Immature natural killer cell (primary cell): ENCODE measurements around the gene ERF. TPM values are rescaled to one million over a fixed set of nuclear protein-coding genes. Genes with fewer than 3 reads are reported as not detected.
A peak's percentile ranks its signal among the peaks of the same experiment; 100 is the strongest.

Experiments
- DNase-seq, 3 donors: peaks; one replicate each; pipeline ENCODE4 v3.0.0; 2022; ENCODE audit warnings: mixed read lengths in 1 of 3
- H3K27ac Mint-ChIP-seq, 6 donors: one replicate each; pipeline ENCODE4 v1.8.0; 2020; ENCODE audit warnings: mixed read lengths in 6 of 6, mild to moderate bottlenecking in 5 of 6, inconsistent platforms in 4 of 6, moderate library complexity in 3 of 6
- H3K27me3 Mint-ChIP-seq, 3 donors: one replicate each; pipeline ENCODE4 v1.8.0; 2020 to 2021; ENCODE audit warnings: low read depth in 3 of 3, mild to moderate bottlenecking in 3 of 3, mixed read lengths in 3 of 3, moderate library complexity in 3 of 3, inconsistent platforms in 1 of 3
- H3K36me3 Mint-ChIP-seq, 3 donors: one replicate each; pipeline ENCODE4 v1.8.0; 2020; ENCODE audit warnings: mixed read lengths in 3 of 3, inconsistent platforms in 2 of 3, mild to moderate bottlenecking in 2 of 3
- H3K4me1 Mint-ChIP-seq, 2 donors: one replicate each; pipeline ENCODE4 v1.8.0; 2020; ENCODE audit warnings: inconsistent platforms in 2 of 2, mild to moderate bottlenecking in 2 of 2, mixed read lengths in 2 of 2, moderate library complexity in 1 of 2
- H3K4me3 Mint-ChIP-seq, 5 donors: one replicate each; pipeline ENCODE4 v1.8.0; 2020; ENCODE audit warnings: mild to moderate bottlenecking in 5 of 5, mixed read lengths in 5 of 5, inconsistent platforms in 3 of 5, moderate library complexity in 3 of 5
- H3K9me3 Mint-ChIP-seq, 6 donors: one replicate each; pipeline ENCODE4 v1.8.0; 2020; ENCODE audit warnings: mild to moderate bottlenecking in 6 of 6, mixed read lengths in 6 of 6, inconsistent platforms in 4 of 6, moderate library complexity in 3 of 6
- polyA plus RNA-seq, 3 donors: library from polyadenylated mRNA; unstranded; fragments of 300-500 nt; fragmentation: Illumina TruSeq; gene quantifications; one replicate each; pipeline ENCODE4 v1.2.3, GENCODE V29; 2021

Gene ERF
- polyA plus RNA-seq, 3 donors from 2014 or later, result 0.24 to 3.4 (median 2.3) TPM

DNA sequence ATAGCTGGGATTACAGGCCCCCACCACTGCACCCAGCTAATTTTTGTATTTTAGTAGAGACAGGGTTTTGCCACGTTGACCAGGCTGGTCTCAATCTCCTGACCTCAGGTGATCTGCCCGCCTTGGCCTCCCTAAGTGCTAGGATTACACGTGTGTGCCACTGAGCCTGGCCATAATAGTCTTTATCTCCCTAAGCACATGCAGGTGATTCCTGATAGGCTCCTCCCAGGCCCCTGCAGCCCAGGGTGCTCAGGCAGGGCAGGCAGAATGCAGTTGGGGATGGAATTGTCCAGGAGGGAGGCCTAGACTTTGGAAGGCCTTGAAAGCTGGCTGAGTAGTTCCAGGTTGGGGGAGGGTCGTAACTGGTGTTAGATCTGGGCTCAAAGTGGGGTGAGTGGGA lies 26.3 kb downstream of the ERF start:
- peaks cover 0 to 2% (median 2%) of the 10 kb centered on the region in 3 donors for H3K27me3 Mint-ChIP-seq
- H3K36me3 Mint-ChIP-seq, result peaks cover 7 to 27% (median 11%) of the 10 kb centered on the region in 3 donors
- H3K4me1 Mint-ChIP-seq, result peaks cover 13 to 20% of the 10 kb centered on the region in 2 donors
- H3K27ac Mint-ChIP-seq, result peak overlapping the region in 3 of 6 donors; percentile 45 to 50 (median 45)
- H3K9me3 Mint-ChIP-seq, result no peaks in the 10 kb centered on the region
- no peak overlapping the region for H3K4me3 Mint-ChIP-seq
- DNase-seq, result no peak

GRCh38 chr19:42226886-42227285 lies 28.0 kb downstream of the ERF start:
- Mint-ChIP-seq H3K4me1 (peaks cover 21 to 29% of the 10 kb centered on the region in 2 donors), H3K36me3 (peaks cover 7 to 27% (median 8%) of the 10 kb centered on the region in 3 donors)
- no peak for DNase-seq

DNA sequence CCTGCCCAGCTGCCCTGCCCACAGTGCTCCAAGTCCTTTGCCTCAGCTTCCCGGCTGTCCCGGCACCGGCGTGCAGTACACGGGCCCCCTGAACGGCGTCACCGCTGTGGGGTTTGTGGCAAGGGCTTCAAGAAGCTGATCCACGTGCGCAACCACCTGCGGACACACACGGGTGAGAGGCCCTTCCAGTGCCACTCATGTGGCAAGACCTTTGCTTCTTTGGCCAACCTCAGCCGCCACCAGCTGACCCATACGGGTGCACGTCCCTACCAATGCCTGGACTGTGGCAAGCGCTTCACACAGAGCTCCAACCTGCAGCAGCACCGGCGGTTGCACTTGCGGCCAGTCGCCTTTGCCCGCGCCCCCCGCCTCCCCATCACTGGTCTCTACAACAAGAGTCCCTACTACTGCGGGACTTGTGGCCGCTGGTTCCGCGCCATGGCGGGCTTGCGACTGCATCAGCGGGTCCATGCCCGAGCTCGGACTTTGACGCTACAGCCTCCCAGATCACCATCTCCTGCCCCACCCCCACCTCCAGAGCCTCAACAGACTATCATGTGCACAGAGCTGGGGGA lies 29.1 kb downstream of the ERF start:
- H3K4me3 Mint-ChIP-seq, result no peak overlapping the region
- H3K27ac Mint-ChIP-seq, result no peak overlapping the region
- peaks cover 7 to 27% (median 8%) of the 10 kb centered on the region in 3 donors for H3K36me3 Mint-ChIP-seq
- DNase-seq, result no peak
- H3K27me3 Mint-ChIP-seq, result peaks cover 0 to 2% (median 2%) of the 10 kb centered on the region in 3 donors
- no peaks in the 10 kb centered on the region for H3K9me3 Mint-ChIP-seq
- H3K4me1 Mint-ChIP-seq, result peaks cover 24 to 32% of the 10 kb centered on the region in 2 donors

More at GRCh38 chr19:42226886-42227285, 28.0 kb downstream of the ERF start:
- no peak overlapping the region for H3K4me3 Mint-ChIP-seq
- peak overlapping the region in 5 of 6 donors; percentile 3 to 64 (median 30) for H3K27ac Mint-ChIP-seq
- H3K9me3 Mint-ChIP-seq, result no peaks in the 10 kb centered on the region
- peaks cover 0 to 2% (median 2%) of the 10 kb centered on the region in 3 donors for H3K27me3 Mint-ChIP-seq

GRCh38 chr19:42224940-42225717 lies 29.8 kb downstream of the ERF start:
- Mint-ChIP-seq H3K9me3 (no peaks in the 10 kb centered on the region), H3K27me3 (peaks cover 0 to 3% (median 2%) of the 10 kb centered on the region in 3 donors), H3K36me3 (peaks cover 7 to 27% (median 8%) of the 10 kb centered on the region in 3 donors), H3K27ac (peak overlapping the region in 1 of 6 donors; percentile 68), H3K4me3 (no peak overlapping the region), H3K4me1 (peaks cover 31 to 39% of the 10 kb centered on the region in 2 donors)
- DNase-seq, result no peak

- peak overlapping the region; percentile 93 to 99 (median 96) for H3K27ac Mint-ChIP-seq
- no peak for DNase-seq
- no peaks in the 10 kb centered on the region for H3K9me3 Mint-ChIP-seq
- H3K4me3 Mint-ChIP-seq, result peak overlapping the region; percentile 94 to 99 (median 97)
- H3K4me1 Mint-ChIP-seq, result peaks cover 50% of the 10 kb centered on the region in 2 donors
- peaks cover 13 to 19% (median 19%) of the 10 kb centered on the region in 3 donors for H3K27me3 Mint-ChIP-seq
- H3K36me3 Mint-ChIP-seq, result peaks cover 4 to 8% (median 4%) of the 10 kb centered on the region in 3 donors
Measured at GRCh38 chr19:42220751-42221097, 34.2 kb downstream of the ERF start.

DNA sequence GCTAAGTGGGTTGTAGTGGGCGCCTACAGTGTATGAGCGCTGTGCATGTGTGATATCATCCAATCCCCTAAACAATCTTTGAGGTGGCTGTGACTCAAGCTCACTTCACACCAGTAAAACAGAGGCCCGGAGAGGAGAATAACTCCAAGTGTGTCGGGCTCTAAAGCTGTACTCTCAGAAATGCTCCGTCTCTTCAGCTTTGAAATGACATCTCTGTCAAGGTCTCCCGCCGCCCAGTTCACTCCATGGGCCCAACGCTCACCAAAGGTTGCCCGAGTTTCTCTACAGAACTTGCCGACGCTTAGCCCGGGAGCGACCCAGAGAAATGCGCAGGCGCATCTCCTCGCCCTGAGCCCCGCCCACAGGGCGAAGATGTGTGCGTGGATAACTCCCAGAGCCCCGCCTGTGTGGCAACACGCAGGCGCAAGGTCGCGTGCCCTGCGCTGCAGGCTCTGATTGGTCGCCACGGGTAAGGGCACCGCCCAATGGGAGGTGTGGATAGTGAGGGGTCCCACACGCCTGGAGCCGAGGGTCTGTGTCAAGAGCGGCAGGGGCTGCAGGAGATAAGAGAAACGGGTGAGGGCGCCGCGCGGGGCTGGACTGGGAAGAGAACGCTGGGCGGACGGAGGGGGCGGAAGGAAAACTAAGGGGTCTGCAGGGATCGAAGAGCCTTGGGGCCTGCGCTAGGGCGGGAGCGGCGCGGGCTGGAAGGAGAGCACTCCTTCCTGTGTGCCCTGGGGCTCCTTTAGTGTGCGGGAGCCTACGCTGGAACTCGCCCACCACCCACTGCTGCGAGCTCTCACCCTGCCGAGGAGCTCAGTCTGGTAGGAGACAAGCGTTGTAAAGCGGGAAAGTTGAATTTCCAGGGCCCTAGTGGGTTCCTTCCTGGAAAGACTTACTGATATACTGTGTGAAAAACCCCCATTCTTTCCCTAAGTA lies 34.8 kb downstream of the ERF start, which contains the start of gene ZNF526:
TSS of gene ZNF526 (plus strand) at position 501 of the 939 bp plus-strand sequence. CDS start 4,092 bp downstream, outside the sequence.
- Mint-ChIP-seq H3K9me3 (no peaks in the 10 kb centered on the region), H3K4me1 (peaks cover 56% of the 10 kb centered on the region in 2 donors), H3K4me3 (peak within 1 kb of the TSS; percentile 94 to 99 (median 97)), H3K27ac (peak within 1 kb of the TSS; percentile 93 to 99 (median 96)), H3K27me3 (peaks cover 13 to 19% (median 19%) of the 10 kb centered on the region in 3 donors), H3K36me3 (peaks cover 4 to 9% (median 7%) of the 10 kb centered on the region in 3 donors)
- peak; percentile 94 to 97 (median 96) for DNase-seq

- Mint-ChIP-seq H3K4me3 (peak within 1 kb of the TSS; percentile 87 to 96 (median 95)), H3K9me3 (no peaks in the 10 kb centered on the region), H3K4me1 (peaks cover 76 to 77% of the 10 kb centered on the region in 2 donors), H3K27me3 (peaks cover 13 to 19% (median 19%) of the 10 kb centered on the region in 3 donors), H3K36me3 (peaks cover 9 to 18% (median 15%) of the 10 kb centered on the region in 3 donors), H3K27ac (peak within 1 kb of the TSS; percentile 93 to 100 (median 98))
- peak; percentile 100 for DNase-seq
Measured at GRCh38 chr19:42217520-42218437, 37.1 kb downstream of the ERF start, which contains the start of gene DEDD2. Gene DEDD2 (minus strand): TSS chr19:42217677. CDS start chr19:42217007, 670 bp downstream.

DNA sequence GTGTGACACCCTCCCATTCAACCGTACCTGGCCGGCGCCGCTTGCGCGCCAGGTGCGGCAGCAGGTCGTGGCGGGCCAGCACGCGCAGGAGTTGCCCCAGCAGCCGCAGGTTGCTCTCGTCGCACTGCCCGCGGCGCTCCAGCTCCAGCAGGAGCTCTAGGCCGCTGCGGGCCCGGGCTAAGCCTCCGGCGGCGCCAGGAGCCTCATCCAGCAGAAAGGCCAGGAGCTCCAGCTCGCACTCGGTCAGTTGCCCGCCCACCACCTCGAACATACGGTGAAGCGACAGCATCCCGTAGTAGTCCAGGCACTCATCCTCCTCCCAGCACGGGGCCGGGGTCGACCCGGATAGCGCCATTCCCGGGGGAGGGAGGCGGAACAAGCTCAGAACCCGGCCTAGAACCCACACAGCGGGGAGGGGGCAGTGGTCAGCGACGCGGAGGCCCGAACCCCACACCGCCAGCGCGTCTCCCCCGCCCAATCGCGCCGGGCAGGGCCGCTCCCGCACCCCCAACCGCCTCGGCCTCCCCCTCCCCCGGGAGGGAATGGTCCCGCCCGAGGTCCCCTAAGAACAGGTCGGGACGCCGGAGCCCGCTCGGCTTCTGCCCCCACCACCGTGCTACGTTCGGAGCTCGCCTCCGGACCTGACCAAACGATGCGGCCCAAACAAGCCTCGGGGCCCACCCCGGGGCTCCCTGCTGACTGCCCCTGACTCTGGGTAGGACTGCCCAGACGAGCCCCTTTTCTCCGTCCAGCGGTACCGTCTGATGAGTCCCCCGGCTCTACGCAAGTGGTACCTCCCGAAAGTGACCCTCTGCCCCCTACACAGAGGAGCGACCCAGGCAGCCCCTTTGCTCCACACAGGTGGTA lies 38.0 kb downstream of the ERF start:
- peak in 2 of 3 donors; percentile 20 to 34 for DNase-seq
- Mint-ChIP-seq H3K27me3 (peaks cover 13 to 19% (median 19%) of the 10 kb centered on the region in 3 donors), H3K9me3 (no peaks in the 10 kb centered on the region), H3K4me1 (peaks cover 74 to 77% of the 10 kb centered on the region in 2 donors), H3K27ac (peak overlapping the region; percentile 93 to 100 (median 98)), H3K36me3 (peaks cover 9 to 17% (median 15%) of the 10 kb centered on the region in 3 donors), H3K4me3 (peak overlapping the region; percentile 87 to 96 (median 95))

DNA sequence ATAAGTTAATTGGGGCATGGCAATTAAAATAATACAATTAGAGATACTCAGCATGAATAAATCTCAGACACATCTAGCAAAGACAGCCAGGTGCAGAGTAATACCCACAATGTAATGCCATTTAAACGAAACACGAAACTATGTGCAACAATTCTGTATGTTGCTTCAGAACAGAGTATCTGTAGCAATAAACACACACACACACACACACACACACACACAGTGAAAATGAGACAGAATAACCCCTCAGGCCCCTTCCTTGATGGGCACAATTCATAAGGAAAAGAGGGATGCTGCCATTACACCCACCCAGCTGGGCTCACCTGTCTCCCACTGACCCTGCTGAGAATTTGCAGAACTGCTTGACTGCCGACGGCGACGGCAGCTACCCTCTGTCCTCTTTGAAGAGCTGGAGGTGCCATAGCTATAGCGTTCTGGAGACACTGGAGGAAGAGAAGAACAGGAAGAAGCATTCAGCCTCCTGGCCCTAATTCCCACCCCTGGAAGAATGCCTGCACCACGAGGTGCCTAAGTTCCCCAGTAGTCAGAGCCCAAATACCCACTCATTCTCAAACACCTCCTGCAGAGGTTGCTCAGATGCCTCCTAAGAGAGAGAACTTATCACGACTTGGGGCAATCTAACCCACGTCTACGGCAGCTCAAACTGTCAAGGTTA lies 40.0 kb downstream of the ERF start:
- H3K36me3 Mint-ChIP-seq, result peaks cover 12 to 19% (median 17%) of the 10 kb centered on the region in 3 donors
- peak overlapping the region; percentile 87 to 96 (median 95) for H3K4me3 Mint-ChIP-seq
- H3K27me3 Mint-ChIP-seq, result peaks cover 12 to 19% (median 17%) of the 10 kb centered on the region in 3 donors
- no peaks in the 10 kb centered on the region for H3K9me3 Mint-ChIP-seq
- H3K4me1 Mint-ChIP-seq, result peaks cover 66 to 70% of the 10 kb centered on the region in 2 donors
- peak overlapping the region; percentile 38 to 99 (median 89) for H3K27ac Mint-ChIP-seq
- DNase-seq, result no peak

DNA sequence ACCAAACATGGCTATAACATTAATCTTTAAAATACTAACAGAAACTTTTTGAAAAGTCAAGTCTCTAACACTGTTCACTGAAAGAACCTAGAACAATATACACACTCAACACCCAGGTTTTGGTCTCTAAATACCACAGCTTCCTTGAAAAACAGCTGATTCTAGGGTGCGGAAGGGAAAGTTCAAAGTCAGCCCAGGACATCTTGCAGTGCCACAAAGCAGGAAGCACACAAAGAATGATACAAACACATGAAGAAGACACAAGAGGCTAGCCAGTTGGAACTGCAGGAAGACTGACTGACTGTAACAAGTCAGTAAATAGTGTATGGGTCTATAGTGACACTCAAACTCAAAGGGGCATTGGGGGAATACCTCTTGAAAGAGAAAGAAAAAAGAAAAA lies 42.0 kb downstream of the ERF start:
- peaks cover 21 to 37% (median 25%) of the 10 kb centered on the region in 3 donors for H3K36me3 Mint-ChIP-seq
- no peaks in the 10 kb centered on the region for H3K9me3 Mint-ChIP-seq
- peaks cover 63 to 70% of the 10 kb centered on the region in 2 donors for H3K4me1 Mint-ChIP-seq
- peak overlapping the region; percentile 33 to 99 (median 80) for H3K27ac Mint-ChIP-seq
- peak overlapping the region in 4 of 5 donors; percentile 7 to 54 (median 22) for H3K4me3 Mint-ChIP-seq
- DNase-seq, result no peak
- peaks cover 7 to 10% (median 9%) of the 10 kb centered on the region in 3 donors for H3K27me3 Mint-ChIP-seq

DNA sequence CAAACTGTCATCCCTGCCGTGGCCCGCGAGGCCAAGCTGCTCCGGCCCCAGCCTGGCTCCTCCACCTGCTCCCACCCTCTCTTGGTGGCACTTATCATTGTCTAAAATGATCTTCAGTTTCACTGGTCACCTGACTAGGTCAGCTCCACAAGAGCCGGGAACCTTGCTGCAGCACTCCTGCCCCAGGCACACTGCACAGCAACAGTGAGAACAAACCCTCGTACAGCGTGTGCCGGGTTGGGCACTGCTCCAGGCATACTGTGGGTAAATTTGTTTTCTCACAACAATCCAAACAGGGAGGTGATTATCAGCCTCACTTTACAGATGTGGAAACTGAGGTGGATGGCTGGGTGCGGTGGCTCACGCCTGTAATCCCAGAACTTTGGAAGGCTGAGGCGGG lies 46.3 kb downstream of the ERF start:
- Mint-ChIP-seq H3K4me3 (no peak overlapping the region), H3K27ac (peak overlapping the region in 5 of 6 donors; percentile 26 to 86 (median 51)), H3K27me3 (peaks cover 0 to 11% (median 0%) of the 10 kb centered on the region in 3 donors), H3K36me3 (peaks cover 24 to 58% (median 27%) of the 10 kb centered on the region in 3 donors), H3K9me3 (no peaks in the 10 kb centered on the region), H3K4me1 (peaks cover 67 to 72% of the 10 kb centered on the region in 2 donors)
- DNase-seq, result no peak
